Uterus (tissue), 4 donors: Measurements from ENCODE around the gene CCNL1. TPM values are rescaled to one million over a fixed set of nuclear protein-coding genes. Genes with fewer than 3 reads are reported as not detected.

ENCODE experiments used
- DNase-seq, 2 donors: peaks; one replicate each; pipeline ENCODE4 v3.0.0-alpha.2; 2019 to 2020
- H3K27ac ChIP-seq, 2 donors: fragments of 200-600 bp; sonication (generic); 1 replicate in 1 of 2; 2 replicates in 1 of 2; pipeline ENCODE4 v1.5.1; 2016 to 2018
- H3K27me3 ChIP-seq, 2 donors: fragments of 200-600 bp; sonication (generic); one replicate each; pipeline ENCODE4 v1.5.1; 2018 to 2019; ENCODE audit warnings: control low read depth in 1 of 2
- H3K36me3 ChIP-seq, 2 donors: fragments of 200-600 bp; sonication (generic); one replicate each; pipeline ENCODE4 v1.5.1; 2019; ENCODE audit warnings: control low read depth in 1 of 2
- H3K4me1 ChIP-seq, 2 donors: fragments of 200-600 bp; sonication (generic); one replicate each; pipeline ENCODE4 v1.5.1; 2018 to 2019; ENCODE audit warnings: control low read depth in 1 of 2
- H3K4me3 ChIP-seq, 2 donors: fragments of 200-600 bp; sonication (generic); 1 replicate in 1 of 2; 2 replicates in 1 of 2; pipeline ENCODE4 v1.5.1; 2018 to 2019; ENCODE audit warnings: mild to moderate bottlenecking in 1 of 2
- H3K9me3 ChIP-seq, 2 donors: fragments of 200-600 bp; sonication (generic); one replicate each; pipeline ENCODE4 v1.5.1; 2019; ENCODE audit warnings: control low read depth in 1 of 2
- POLR2A ChIP-seq, 2 donors: fragments of 450-650 bp; IDR thresholded peaks; one replicate each; pipeline ENCODE4 v1.6.1; 2016; ENCODE audit warnings: antibody characterized with exemption in 2 of 2, mild to moderate bottlenecking in 1 of 2, moderate library complexity in 1 of 2
- intact Hi-C: fragments of 100-400 bp; cut with DNase I; formaldehyde crosslinking; loops from one replicate; pipeline ENCODE4 v1.15.1; 2023; ENCODE audit warnings: low total_unique reads
- total RNA-seq, 4 donors: library from RNA; depleted of rRNA in 3 of 4; stranded (reverse); fragments of >200 nt in 3 of 4; gene quantifications; one replicate each; pipeline versions ENCODE4 v1.1.0 to v1.2.4, GENCODE V29; 2014 to 2023
- TF ChIP-seq, protein P1 (sequence below), 4 experiments: fragments of 200-600 bp in 2 of 4; fragments of 450-650 bp in 2 of 4; sonication (generic) in 2 of 4; IDR thresholded peaks; one replicate each; pipeline ENCODE4 v1.5.1; 2016 to 2019; ENCODE audit warnings: antibody characterized with exemption in 4 of 4, mild to moderate bottlenecking in 2 of 4, moderate library complexity in 1 of 4
- donor health status: DM: yes; HTN: yes; CAD: no.

Gene CCNL1
- total RNA-seq, 4 donors from 2014 or later = 100 to 252 (median 155) TPM

GRCh38 chr3:157160658-157161424, 894 bp upstream of the CCNL1 start:
- Histone ChIP-seq H3K4me1 (peaks cover 6 to 23% of the 10 kb centered on the region in 2 donors), H3K27me3 (peaks cover 0 to 4% of the 10 kb centered on the region in 2 donors), H3K9me3 (no peaks in the 10 kb centered on the region), H3K4me3 (peak overlapping the region; percentile 87 to 93), H3K27ac (peak overlapping the region; percentile 96 to 99), H3K36me3 (no peaks in the 10 kb centered on the region)
- intact Hi-C loops = loop anchor here (2.0 kb wide), 1 partner anchor 14 kb away; no protein-coding TSS in a partner anchor
- TF ChIP-seq POLR2A (IDR thresholded peaks at IDR 0.05) = peak in 1 of 2 donors; percentile 29
- TF ChIP-seq, protein P1, sequence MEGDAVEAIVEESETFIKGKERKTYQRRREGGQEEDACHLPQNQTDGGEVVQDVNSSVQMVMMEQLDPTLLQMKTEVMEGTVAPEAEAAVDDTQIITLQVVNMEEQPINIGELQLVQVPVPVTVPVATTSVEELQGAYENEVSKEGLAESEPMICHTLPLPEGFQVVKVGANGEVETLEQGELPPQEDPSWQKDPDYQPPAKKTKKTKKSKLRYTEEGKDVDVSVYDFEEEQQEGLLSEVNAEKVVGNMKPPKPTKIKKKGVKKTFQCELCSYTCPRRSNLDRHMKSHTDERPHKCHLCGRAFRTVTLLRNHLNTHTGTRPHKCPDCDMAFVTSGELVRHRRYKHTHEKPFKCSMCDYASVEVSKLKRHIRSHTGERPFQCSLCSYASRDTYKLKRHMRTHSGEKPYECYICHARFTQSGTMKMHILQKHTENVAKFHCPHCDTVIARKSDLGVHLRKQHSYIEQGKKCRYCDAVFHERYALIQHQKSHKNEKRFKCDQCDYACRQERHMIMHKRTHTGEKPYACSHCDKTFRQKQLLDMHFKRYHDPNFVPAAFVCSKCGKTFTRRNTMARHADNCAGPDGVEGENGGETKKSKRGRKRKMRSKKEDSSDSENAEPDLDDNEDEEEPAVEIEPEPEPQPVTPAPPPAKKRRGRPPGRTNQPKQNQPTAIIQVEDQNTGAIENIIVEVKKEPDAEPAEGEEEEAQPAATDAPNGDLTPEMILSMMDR (IDR thresholded peaks at IDR 0.05) = no peak
- DNase-seq = peak; percentile 88 to 90

- Histone ChIP-seq H3K27me3 (peaks cover 0 to 4% of the 10 kb centered on the region in 2 donors), H3K4me3 (peak overlapping the region; percentile 87 to 93), H3K4me1 (peaks cover 6 to 34% of the 10 kb centered on the region in 2 donors), H3K27ac (peak overlapping the region; percentile 96 to 99), H3K36me3 (no peaks in the 10 kb centered on the region), H3K9me3 (no peaks in the 10 kb centered on the region)
- no peak for TF ChIP-seq POLR2A (IDR thresholded peaks at IDR 0.05)
- TF ChIP-seq, protein P1 (IDR thresholded peaks at IDR 0.05) = peak in 2 of 4 experiments; percentile 7 to 22
- intact Hi-C loops = no loop called here
- peak; percentile 52 to 59 for DNase-seq
Measured at GRCh38 chr3:157159037-157159761, 748 bp downstream of the CCNL1 start.

DNA sequence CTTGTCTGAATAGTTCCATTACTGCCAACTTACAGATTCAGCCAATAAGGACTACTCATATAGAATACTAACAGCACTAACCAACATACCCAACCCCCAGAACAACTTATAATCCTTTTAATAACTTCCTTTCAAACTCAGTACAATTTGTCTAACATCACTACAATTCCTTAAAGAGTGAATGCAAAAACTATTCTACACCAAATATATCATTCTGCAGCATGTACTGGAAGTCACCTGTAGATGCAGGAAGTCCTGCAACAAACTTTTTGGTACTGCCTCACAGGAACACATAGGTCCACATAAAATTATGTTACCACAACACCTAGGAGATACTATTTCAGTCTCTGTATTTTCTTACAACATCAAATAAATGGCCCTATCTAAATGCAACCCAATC, 2.1 kb downstream of the CCNL1 start:
- Histone ChIP-seq H3K27ac (peak overlapping the region in 1 of 2 donors; percentile 5), H3K4me3 (peak overlapping the region in 1 of 2 donors; percentile 87), H3K36me3 (no peaks in the 10 kb centered on the region), H3K4me1 (peaks cover 6 to 34% of the 10 kb centered on the region in 2 donors), H3K27me3 (peaks cover 0 to 4% of the 10 kb centered on the region in 2 donors), H3K9me3 (no peaks in the 10 kb centered on the region)
- no peak for DNase-seq
- intact Hi-C loops = no loop called here
- no peak for TF ChIP-seq POLR2A (IDR thresholded peaks at IDR 0.05)
- TF ChIP-seq, protein P1 (IDR thresholded peaks at IDR 0.05) = no peak

GRCh38 chr3:157156837-157157635, 2.9 kb downstream of the CCNL1 start:
- Histone ChIP-seq H3K36me3 (no peaks in the 10 kb centered on the region), H3K27ac (peak overlapping the region in 1 of 2 donors; percentile 5), H3K9me3 (no peaks in the 10 kb centered on the region), H3K4me1 (peaks cover 6 to 34% of the 10 kb centered on the region in 2 donors), H3K27me3 (peaks cover 0 to 4% of the 10 kb centered on the region in 2 donors), H3K4me3 (peak overlapping the region in 1 of 2 donors; percentile 87)
- intact Hi-C loops = no loop called here
- no peak for DNase-seq
- TF ChIP-seq POLR2A (IDR thresholded peaks at IDR 0.05) = no peak
- TF ChIP-seq, protein P1 (IDR thresholded peaks at IDR 0.05) = no peak
